HTERT RPE-1 (cell line): ENCODE measurements around the gene CD63.

Source experiments
- in situ Hi-C: fragments of 300-500 bp; cut with MboI; formaldehyde crosslinking; loops from 4 replicates; pipeline ENCODE4 v1.14.3; 2020; ENCODE audit warnings: low sequenced_read_pairs

Gene CD63

GRCh38 chr12:55706568-55707218, 22.1 kb downstream of the CD63 start:
- in situ Hi-C loops = no loop called here

- in situ Hi-C loops = no loop called here
Measured at GRCh38 chr12:55705782-55706402, 22.9 kb downstream of the CD63 start.

- in situ Hi-C loops = no loop called here
Measured at GRCh38 chr12:55704824-55705718, 23.7 kb downstream of the CD63 start.

GRCh38 chr12:55703901-55704761, 24.7 kb downstream of the CD63 start:
- in situ Hi-C loops = no loop called here

GRCh38 chr12:55703288-55703687, 25.5 kb downstream of the CD63 start:
- in situ Hi-C loops = no loop called here

- in situ Hi-C loops = no loop called here
Measured at GRCh38 chr12:55702861-55703260, 25.9 kb downstream of the CD63 start.

GRCh38 chr12:55700255-55701018, 28.4 kb downstream of the CD63 start:
- in situ Hi-C loops = no loop called here

GRCh38 chr12:55699471-55700055, 29.2 kb downstream of the CD63 start:
- in situ Hi-C loops = no loop called here

- in situ Hi-C loops = no loop called here
Measured at GRCh38 chr12:55698965-55699364, 29.8 kb downstream of the CD63 start.

GRCh38 chr12:55698241-55698955, 30.4 kb downstream of the CD63 start:
- in situ Hi-C loops = no loop called here

GRCh38 chr12:55697686-55698085, 31.1 kb downstream of the CD63 start:
- in situ Hi-C loops = no loop called here

- in situ Hi-C loops = no loop called here
Measured at GRCh38 chr12:55696796-55697462, 31.9 kb downstream of the CD63 start.

GRCh38 chr12:55696141-55696540, 32.7 kb downstream of the CD63 start:
- in situ Hi-C loops = no loop called here

- in situ Hi-C loops = no loop called here
Measured at GRCh38 chr12:55695349-55695748, 33.5 kb downstream of the CD63 start.

GRCh38 chr12:55694651-55695050, 34.2 kb downstream of the CD63 start:
- in situ Hi-C loops = no loop called here

- in situ Hi-C loops = no loop called here
Measured at GRCh38 chr12:55694188-55694515, 34.7 kb downstream of the CD63 start.

GRCh38 chr12:55693323-55694187, 35.3 kb downstream of the CD63 start:
- in situ Hi-C loops = no loop called here
